ENCODE measurements around the gene PAIP2.

PAIP2 gene

DNA sequence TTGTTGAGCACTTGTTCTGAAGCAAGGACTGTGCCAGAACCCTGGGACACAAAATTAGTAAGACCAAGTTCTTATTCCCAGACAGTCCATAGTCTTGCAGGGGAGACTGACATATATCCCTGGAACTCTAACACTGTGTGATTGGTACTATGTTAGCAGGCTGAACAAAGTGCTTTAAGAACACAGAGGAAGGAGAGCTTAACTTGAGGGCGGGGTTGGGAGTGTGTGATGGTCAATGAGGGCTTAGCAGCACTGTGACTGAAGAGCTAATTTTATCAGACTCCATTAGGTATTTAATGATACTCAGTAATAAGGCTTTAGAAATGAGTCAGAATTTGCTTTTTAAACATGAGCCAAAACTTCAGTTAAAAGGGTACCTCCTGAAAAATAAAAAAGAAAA, 77.1 kb downstream of the PAIP2 start:
- no peak overlapping the region for H3K9ac ChIP-seq (ENCODE audit: low read length)
- no peaks in the 10 kb centered on the region for H3K27me3 ChIP-seq (replicated peaks; ENCODE audit: control insufficient read depth, insufficient read depth, low read length)
- no peaks in the 10 kb centered on the region for H3K4me1 ChIP-seq (ENCODE audit: control insufficient read depth, insufficient read depth, low read length)
- no peaks in the 10 kb centered on the region for H3K9me3 ChIP-seq (ENCODE audit: control insufficient read depth, low read length)
- no peak overlapping the region for H3K4me3 ChIP-seq (ENCODE audit: low read length)
- peaks cover 6% of the 10 kb centered on the region for H3K36me3 ChIP-seq (ENCODE audit: control insufficient read depth, insufficient read depth, low read length, severe bottlenecking)
- DNase-seq (ENCODE audit: low read depth) = no peak

All from adipocyte (in vitro differentiated cells).